Measurements from ENCODE around the gene SATB2.

SATB2 gene

GRCh38 chr2:199325881-199326280 lies 131.9 kb downstream of the SATB2 start:
- no peak for DNase-seq (ENCODE audit: low read depth, low spot score)

DNA sequence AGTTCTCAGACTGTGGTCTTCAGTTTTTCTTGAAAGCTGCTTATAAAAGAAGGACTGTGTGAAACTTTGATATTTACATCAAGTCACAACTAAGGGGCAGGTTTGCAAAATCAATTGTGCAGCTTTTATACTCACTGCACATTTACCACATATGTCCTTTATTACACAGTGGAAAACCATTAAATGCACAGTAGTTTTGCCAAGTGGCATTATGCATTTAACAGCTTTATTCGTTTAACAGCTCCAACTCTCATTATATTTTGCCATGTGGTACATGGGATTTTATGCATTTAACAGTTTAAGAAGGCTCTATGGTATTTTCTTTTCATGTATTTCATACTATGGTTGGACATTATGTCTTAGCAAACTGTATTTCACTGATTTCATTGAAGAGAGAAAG lies 135.6 kb downstream of the SATB2 start:
- no peak for DNase-seq (ENCODE audit: low read depth, low spot score)

GRCh38 chr2:199317646-199318045 lies 140.1 kb downstream of the SATB2 start:
- no peak for DNase-seq (ENCODE audit: low read depth, low spot score)

DNA sequence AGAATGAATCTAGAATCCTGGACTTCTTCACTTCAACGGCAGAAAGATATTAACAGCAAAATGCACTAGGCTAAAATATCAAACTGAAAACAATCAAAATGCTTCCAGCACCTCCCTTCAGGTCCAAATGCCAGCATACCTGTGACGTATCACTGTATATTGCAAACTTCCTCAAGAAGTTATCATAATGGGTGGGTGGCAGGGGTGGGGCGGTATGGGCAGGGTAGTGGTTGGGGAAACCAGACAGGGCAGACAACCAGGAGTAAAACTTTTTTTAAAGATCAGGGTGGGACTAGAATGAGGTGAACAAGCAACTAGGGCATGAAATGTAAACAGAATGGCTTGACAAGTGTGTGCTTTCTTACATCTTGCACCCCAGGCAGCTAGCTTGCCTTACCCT lies 140.9 kb downstream of the SATB2 start:
- no peak for DNase-seq (ENCODE audit: low read depth, low spot score)

GRCh38 chr2:199315299-199316179 lies 142.2 kb downstream of the SATB2 start:
- DNase-seq (ENCODE audit: low read depth, low spot score) = no peak

DNA sequence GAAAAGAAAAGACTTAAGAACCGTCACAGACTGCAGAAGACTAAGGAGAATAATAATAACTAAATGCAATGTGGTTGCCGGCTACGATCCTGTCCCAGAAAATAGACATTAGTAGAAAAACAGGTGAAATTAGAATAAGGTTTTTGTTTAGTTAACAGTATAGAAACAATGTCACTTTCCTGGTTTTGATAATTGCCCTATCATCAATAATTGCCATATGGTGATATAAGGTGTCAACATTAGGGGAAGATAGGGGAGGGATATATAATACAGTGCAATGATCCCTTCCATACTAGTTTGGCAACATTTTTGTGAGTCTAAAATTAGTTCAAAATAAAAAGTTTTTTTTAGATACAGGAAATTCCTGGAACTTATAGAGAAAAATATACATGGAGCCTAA lies 144.8 kb downstream of the SATB2 start:
- no peak for DNase-seq (ENCODE audit: low read depth, low spot score)

DNA sequence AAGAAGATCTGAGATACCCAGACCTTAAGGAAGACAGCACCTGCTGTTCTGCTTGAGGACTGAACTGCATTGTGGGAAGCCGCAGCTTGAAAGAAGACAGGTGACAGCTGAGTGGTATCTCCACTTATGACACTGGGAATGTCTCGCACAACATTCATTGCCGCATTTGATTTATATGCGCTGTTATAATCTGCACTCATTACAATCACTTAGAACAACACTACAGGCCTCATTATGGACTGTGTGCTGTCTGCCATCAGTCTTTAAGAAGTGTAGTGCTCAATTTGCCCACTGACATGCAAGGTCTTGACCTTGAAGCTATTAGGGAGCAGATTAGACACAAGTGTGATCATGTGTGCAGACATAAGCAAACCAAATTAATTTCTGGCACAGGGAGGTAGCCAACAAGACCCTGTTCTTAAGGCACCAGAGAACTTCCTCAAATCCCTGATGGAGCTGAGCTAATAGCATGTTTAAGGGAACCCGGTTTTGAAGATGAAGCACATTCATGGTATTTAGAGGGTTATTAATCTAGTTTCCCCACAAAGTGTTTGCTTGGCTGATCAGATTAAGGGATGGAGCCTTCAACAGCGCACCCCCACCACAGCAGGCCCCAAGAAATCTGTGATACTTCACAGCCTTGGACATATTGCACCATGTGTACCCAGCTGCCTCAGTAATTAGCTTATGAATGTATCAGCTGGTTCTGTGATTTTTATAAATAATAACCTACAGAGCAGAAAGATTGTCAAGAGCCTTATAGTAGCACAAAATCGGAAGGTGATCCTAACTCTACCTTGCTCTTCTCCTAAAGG lies 146.8 kb downstream of the SATB2 start:
- DNase-seq (ENCODE audit: low read depth, low spot score) = no peak

DNA sequence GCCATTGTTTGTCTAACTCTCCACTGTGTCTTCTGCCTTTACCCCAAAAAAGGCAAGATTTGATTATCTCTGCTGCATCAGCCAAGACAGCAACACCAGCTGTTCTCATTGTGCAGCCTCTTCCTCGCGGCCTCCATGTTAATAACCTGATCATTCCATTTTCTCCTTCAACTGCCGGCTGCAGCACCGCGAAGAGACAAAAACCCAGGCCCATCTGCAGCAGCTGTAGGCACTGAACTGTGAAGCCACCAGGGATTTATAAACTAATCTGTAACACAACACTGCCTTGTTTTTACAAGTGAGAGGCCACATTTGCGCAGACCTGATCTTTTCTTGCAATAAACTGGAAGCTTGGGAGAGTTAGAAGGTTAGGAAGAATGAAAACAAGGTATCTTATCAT lies 147.8 kb downstream of the SATB2 start:
- DNase-seq (ENCODE audit: low read depth, low spot score) = no peak

DNA sequence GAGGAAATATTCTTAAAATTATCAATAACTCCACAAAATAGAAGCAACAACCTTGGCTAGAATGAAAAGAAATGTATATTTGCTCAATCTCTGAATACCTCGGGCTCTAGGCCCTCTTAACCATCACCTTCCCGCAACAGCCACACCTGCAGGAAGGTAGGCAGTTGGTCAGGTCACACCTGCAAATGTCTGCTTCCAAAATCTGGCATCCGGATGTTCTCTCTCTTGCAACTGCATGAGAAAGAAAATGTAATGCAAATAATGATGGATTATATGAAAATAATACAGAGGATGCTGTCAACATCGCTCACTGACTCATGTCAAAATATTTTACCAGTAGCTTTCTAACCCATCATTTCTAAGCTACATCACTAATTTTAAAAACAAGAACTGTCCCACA lies 148.3 kb downstream of the SATB2 start:
- no peak for DNase-seq (ENCODE audit: low read depth, low spot score)

DNA sequence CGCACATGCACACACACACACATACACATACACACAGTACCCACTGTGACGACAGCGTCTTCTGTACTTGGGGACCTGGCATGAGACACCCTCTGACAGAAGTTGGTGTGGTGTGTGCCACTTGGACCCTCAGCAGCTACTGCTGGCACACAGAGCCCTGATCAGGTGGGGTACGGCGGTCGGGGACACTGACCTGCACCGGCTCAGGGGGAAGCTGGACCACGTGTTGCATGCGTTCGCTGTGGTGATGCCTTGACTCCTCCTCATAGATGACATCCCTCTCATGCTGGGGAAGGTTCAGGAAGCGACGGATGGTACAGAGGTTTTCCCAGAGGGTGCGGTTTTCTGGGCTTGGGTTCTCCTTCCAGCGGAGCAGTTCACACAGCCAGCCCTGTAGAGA lies 149.2 kb downstream of the SATB2 start:
- no peak for DNase-seq (ENCODE audit: low read depth, low spot score)

DNA sequence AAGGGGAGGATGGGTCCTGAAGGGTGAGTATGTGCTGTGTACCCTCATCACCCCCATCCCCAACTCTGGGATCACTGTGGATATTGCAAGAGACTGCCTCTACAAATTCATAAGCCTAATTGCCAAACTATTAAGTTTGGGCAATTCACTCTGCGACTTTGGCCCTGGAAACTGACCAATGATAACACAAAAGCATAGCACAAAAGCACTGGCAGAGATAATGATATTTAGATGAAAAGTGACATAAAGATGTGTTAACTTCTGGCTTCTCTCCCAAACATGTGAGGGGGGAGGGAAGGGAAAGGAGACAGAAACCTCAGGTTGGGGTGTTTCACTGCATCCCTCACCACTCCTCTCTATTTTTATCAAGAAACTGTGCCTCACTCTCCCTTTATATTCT lies 150.3 kb downstream of the SATB2 start:
- no peak for DNase-seq (ENCODE audit: low read depth, low spot score)

- DNase-seq (ENCODE audit: low read depth, low spot score) = no peak
Measured at GRCh38 chr2:199306116-199306515, 151.6 kb downstream of the SATB2 start.

GRCh38 chr2:199303728-199304177 lies 154.0 kb downstream of the SATB2 start:
- DNase-seq (ENCODE audit: low read depth, low spot score) = no peak

GRCh38 chr2:199302851-199303250 lies 154.9 kb downstream of the SATB2 start:
- DNase-seq (ENCODE audit: low read depth, low spot score) = no peak

DNA sequence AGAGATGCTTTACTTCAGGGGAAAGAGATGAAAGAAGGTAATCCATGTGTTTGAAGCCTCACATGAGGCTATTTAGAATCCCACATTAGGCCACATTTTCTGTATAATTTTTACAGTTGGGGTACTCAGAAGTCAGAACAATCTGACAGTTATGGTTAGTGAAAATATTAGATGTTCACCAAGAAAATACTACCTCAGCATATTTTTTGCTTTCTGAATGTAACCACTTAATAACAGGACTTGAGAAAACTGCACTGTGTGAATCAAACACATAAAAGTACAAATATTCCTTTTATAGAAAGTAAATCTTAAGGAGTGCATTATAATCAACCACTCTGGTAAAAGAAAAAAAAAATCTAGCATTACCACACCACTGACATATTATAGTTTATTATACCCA lies 169.3 kb downstream of the SATB2 start:
- DNase-seq (ENCODE audit: low read depth, low spot score) = no peak

DNA sequence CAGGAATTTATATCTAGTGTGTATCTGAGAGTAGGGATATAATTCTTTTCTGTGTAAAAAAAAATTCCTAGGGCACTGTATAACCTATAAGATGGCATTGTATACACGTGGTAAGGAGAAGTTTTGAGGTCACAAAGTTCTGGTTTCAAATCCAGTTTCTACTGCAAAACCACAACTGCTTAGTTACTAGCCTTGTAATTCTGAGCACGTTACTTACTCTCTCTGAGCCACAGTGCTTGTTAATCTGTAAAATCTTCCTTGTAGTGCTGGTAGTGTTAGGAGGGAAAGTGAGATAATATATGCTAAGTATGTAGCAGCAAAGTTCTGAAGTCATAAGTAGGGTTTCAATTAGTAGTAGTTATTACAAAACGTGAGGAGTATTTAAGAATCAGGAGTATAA lies 175.4 kb downstream of the SATB2 start:
- no peak for DNase-seq (ENCODE audit: low read depth, low spot score)

- no peak for DNase-seq (ENCODE audit: low read depth, low spot score)
Measured at GRCh38 chr2:199279146-199279545, 178.6 kb downstream of the SATB2 start.

GRCh38 chr2:199278099-199278498 lies 179.6 kb downstream of the SATB2 start:
- DNase-seq (ENCODE audit: low read depth, low spot score) = no peak

DNA sequence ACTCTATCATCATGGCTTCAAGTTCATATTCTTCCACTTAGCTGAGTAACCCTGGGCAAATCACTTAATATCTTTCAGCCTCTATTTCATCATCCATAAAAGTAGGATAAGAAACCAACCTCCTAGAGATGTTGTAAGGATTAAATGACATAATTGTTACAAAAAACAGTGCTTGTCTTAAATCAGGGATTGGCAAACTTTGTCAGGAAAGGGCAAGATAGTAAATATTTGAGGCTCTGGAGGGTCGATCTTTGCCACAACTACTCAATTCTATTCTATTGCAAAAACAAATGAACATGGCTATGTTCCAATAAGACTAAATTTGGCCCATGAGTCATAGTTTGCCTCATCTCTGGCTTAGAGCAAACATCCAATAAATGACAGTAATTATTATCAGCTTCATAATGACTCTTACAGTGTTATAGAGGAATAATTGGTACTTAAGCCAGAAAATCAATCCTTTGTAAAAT lies 184.7 kb downstream of the SATB2 start:
- no peak for DNase-seq (ENCODE audit: low read depth, low spot score)

GRCh38 chr2:199261936-199262335 lies 195.8 kb downstream of the SATB2 start:
- no peak for DNase-seq (ENCODE audit: low read depth, low spot score)

- DNase-seq (ENCODE audit: low read depth, low spot score) = no peak
Measured at GRCh38 chr2:199261239-199261638, 196.5 kb downstream of the SATB2 start.

- no peak for DNase-seq (ENCODE audit: low read depth, low spot score)
Measured at GRCh38 chr2:199259671-199260070, 198.1 kb downstream of the SATB2 start.

DNA sequence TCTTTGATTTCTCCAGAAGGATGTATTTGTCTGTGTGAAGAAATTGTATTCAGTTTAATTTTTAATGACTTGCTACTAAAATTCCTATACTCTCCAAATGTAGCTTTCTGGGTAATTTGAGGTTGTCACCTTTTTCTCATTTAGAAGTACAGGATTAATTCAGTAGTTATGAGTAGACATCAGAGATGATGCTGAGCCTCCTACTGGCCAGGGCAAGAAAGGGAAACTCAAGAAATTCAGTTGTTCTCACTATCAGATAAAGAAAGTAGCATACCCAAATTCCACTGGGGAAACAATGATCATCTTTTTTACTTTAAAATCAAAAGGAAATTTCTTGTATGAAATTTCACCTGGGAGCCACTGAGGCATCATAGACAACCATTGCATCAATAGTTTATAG lies 199.4 kb downstream of the SATB2 start:
- no peak for DNase-seq (ENCODE audit: low read depth, low spot score)

Data from iPS DF 19.7 (cell line).